Occipital lobe (tissue), 2 donors: ENCODE measurements around the gene PPM1L. TPM values are rescaled to one million over a fixed set of nuclear protein-coding genes. Genes with fewer than 3 reads are reported as not detected.
"Not testable (repeated sequence)": the region's sequence is repeated elsewhere in the genome, so short reads cannot be mapped to it uniquely, and the experiment has no call there.

Experiments
- DNase-seq: peaks from one replicate; lab custom pipeline; 2025; lab: John Stamatoyannopoulos, UW
- total RNA-seq: library from RNA; depleted of rRNA; stranded (reverse); fragments of >200 nt; gene quantifications from one replicate; pipeline ENCODE4 v1.2.3, GENCODE V29; 2014

The PPM1L gene
- 90.3 TPM for total RNA-seq

DNA sequence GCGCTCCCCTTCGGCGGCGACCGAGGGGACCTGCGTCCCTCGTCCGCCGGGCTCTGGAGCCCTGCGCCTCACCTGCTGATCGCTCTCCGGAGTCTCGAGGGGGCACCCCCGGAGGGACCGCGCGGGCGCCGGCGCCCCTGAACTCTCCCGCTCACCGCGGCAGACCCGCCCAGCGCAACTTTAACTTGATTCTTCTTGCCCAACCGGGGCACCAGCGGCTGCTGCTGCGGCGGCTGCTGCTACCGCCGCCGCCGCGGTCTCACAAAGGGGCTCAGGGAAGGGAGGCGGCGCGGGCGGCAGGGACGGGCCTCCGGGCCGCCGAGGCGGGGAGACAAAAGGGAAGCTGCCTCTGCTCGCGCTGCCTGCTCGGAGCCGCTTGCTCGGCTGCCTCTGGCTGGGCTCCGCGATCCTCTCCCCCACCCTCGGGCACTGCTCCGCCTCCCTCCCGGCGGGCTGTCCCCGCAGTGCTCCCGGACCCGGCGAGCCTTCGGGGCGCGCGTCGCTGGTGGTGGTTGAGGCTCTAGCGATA, at the start of gene PPM1L:
Gene PPM1L (plus strand): TSS at position 456 of the 529 bp plus-strand sequence.
- peak; percentile 52 for DNase-seq

DNA sequence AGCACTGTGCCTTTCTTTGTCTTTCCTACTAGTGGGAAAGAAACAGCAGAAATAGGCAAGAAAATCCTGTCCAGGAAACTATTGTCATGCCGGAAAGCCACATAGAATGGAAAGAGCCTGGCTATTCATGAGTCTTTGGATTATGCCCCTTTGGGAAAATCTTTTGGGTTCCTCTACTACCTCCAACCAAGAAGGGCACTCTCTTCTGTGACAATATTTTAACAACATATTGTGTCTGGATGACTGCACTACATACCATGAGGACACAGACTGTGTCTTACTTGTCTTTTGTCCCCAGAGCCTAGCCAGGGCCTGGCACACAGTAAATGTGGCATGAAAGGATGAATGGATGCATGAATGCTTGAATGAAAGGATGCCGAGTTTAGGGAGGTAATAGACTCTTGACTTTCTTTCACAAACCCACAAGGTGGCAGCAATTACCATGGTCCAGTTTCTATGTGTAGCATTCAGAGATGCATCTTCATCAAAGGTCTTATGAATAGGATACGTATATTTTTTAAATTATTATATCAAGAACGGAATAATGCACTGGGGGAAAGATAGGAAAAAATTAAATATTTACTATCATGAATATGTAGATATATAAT, 48.7 kb upstream of the PPM1L start:
- DNase-seq = peak; percentile 21

DNA sequence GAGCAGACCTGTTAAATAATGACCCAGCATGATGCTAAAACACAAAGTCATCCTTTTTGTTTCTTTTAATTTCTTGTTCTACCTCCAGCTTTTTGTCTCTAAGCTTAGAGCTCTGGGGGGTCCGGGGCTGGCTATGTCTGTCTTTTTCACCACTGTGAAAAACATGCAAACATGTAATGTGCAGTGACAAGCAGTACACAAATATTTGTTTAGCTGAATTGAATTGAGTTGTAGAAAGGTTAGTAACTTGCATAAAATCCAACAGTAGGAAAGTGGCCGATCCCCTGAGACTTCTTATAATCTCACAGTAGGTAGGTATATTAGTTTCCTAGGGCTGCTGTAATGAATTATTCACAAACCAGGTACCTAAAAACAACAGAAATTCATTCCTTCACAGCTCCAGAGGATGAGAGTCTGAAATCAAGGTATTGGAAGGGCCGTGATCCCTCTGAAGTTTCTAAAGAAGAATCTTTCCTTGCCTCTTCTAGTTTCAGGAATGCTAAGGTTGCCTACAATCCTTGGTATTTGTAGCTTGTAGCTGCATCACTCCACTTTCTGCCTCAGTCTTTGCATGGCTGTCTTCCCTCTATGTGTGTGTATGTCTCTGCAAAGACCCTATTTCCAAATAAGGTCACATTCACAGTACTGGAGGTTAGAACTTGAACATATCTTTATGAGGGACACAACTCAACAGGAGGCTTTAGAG, 46.4 kb upstream of the PPM1L start:
- DNase-seq = no peak

DNA sequence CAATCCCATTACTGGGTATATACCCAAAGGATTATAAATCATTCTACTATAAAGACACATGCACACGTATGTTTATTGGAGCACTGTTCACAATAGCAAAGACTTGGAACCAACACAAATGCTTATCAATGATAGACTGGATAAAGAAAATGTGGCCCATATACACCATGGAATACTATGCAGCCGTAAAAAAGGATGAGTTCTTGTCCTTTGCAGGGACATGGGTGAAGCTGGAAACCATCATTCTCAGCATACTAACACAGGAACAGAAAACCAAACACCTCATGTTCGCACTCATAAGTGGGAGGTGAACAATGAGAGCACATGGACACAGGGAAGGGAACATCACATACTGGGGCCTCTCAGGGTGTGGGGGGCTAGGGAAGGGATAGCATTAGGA, 42.9 kb upstream of the PPM1L start:
- not testable (repeated sequence) for DNase-seq

GRCh38 chr3:160719710-160720109, 36.3 kb upstream of the PPM1L start:
- DNase-seq = no peak

DNA sequence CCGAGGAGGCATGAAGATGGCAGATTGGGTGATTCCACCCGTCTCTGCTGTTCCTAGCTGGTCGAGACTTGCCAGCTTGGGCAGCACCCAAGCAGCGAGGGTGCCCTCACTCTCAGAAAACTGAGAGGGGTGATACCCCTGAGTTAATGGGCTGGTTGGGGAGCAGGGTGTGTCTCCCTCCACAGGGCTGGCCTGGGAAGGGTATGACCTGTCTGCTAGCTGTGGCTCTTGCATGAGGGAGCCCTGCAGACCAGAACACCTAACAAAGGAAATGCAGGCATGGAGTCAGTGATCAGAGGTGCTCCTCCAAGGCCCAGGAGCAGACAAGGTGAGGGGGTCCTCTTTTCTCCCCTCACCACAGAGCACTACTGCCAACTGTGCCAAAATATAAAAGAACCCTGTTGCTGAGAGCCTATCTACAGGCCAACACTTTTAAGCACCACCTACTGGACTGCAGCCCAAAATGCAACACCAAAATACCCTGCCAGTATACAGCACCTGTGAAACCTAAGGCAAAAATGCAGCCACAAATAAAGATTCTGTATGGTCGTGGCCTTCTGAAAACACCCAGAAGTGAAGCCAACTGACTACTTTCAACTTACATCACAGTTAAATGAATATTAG, 35.8 kb upstream of the PPM1L start:
- no peak for DNase-seq

- DNase-seq = no peak
Measured at GRCh38 chr3:160722331-160722730, 33.7 kb upstream of the PPM1L start.

- DNase-seq = no peak
Measured at GRCh38 chr3:160725338-160725737, 30.7 kb upstream of the PPM1L start.

DNA sequence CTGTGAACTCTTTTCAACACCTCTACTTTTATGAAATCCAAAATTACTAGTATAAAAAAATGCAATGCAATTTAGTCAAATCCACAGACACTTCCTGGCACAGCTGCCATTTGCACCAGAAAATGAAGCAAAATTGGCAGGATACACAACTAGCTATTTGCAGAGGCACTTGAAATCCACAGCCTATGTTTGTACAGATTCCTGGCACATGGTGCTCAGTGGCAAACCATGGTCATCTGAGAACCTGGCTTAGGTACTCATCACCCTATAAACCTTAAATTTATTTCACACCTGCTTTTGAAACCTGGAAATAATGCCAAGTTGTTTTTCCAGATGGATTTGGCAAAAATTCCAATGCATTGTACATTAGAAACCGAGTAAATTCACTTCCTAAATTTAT, 20.2 kb upstream of the PPM1L start:
- no peak for DNase-seq

DNA sequence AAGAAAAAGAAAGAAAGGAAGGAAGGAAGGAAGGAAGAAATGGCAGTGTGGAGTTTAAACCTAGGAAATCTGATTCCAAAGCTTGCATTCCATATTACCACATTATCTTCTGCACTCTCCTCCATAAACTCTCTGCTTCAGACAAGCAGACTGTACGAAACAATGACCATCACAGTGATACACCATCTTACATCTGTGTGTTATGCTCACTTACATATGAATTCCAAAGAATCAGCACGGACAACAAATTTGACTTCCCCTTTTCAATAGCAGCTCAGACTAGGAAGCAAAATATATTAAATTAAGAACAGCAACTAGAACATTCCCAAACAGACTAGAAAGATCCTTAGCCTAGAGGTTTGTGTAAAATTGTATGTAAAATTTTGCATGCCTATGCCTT, 18.0 kb upstream of the PPM1L start:
- no peak for DNase-seq

- DNase-seq = peak; percentile 23
Measured at GRCh38 chr3:160739079-160739478, 17.0 kb upstream of the PPM1L start.

DNA sequence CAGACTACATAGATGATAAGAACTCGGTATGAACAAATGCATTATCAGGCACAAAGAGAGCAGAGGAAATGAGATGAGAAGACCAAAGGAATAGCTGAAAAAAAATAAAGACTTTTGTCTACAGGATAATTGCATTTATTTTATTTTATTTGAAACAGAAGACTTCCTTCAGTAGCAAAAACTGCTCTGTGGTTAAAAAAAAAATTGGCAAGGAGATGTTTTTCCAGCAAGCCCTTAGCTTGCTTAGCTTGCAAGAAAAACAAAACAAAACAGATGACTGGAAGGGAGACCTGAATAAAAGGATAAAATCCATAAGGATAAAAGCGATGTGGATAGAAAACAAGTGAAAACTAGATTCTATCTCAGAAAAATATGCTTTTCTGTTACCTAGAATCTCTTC, 9.1 kb upstream of the PPM1L start:
- DNase-seq = no peak

DNA sequence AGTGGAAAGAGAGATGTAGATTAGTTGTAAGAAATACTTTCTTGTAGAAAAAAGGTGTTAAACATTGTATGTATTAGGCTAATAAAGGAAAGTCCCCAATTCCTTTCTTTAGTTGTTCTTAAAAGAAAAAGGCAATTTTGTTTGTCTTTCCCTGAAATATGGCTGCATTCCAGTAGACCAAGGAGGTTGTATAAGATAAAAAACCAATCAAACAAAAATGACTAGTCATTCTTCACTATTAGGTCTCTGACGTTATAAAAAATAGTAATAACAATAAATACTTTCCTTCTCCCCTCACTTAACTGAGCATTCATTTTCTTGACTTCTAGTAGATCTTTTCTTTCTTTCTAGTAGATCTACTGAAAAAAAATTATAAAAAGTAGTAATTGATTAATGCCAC, 8.6 kb upstream of the PPM1L start:
- no peak for DNase-seq

DNA sequence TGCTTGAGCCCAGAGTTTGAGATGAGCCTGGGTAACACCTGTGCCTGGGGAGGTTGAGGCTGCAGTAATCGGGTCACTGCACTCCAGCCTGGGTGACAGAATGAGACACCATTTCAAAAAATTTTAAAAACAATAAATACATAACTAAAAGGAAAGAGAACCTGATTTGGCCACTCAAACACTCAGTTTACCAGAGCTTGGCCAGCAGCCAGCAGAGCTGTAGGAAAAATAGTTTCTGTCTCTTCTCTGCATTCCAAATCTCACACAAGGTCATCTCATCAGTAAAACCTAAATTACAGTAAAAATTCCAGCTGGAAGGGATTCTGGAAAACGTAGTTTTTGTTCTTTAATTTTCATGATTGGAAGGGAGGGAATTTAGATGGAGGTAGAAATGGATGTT, 7.8 kb upstream of the PPM1L start:
- DNase-seq = no peak

- no peak for DNase-seq
Measured at GRCh38 chr3:160748787-160749186, 7.2 kb upstream of the PPM1L start.

- no peak for DNase-seq
Measured at GRCh38 chr3:160753953-160754352, 2.1 kb upstream of the PPM1L start.

GRCh38 chr3:160754371-160754854, 1.6 kb upstream of the PPM1L start:
- DNase-seq = no peak

- peak; percentile 96 for DNase-seq
Measured at GRCh38 chr3:160754855-160755747, 930 bp upstream of the PPM1L start.

GRCh38 chr3:160757233-160758106, 1.4 kb downstream of the PPM1L start:
- no peak for DNase-seq

- DNase-seq = no peak
Measured at GRCh38 chr3:160758929-160759577, 3.0 kb downstream of the PPM1L start.
